Nephron (organoid): ENCODE results near the gene ZC3H12D.

Source experiments
- H3K27ac Mint-ChIP-seq, 3 experiments: 2 replicates each; pipeline ENCODE4 v1.8.0; 2020; ENCODE audit warnings: mixed read lengths in 3 of 3, mild to moderate bottlenecking in 2 of 3, moderate library complexity in 1 of 3
- H3K27me3 Mint-ChIP-seq: 2 replicates; pipeline ENCODE4 v1.8.0; 2021; ENCODE audit warnings: low read depth, mild to moderate bottlenecking, moderate library complexity, mixed read lengths
- H3K36me3 Mint-ChIP-seq: 2 replicates; pipeline ENCODE4 v1.8.0; 2020; ENCODE audit warnings: low read depth, mixed read lengths
- H3K4me1 Mint-ChIP-seq: 2 replicates; pipeline ENCODE4 v1.8.0; 2020; ENCODE audit warnings: mixed read lengths
- H3K4me3 Mint-ChIP-seq, 3 experiments: 2 replicates each; pipeline ENCODE4 v1.8.0; 2020; ENCODE audit warnings: mild to moderate bottlenecking in 3 of 3, mixed read lengths in 3 of 3, moderate library complexity in 2 of 3
- H3K9me3 Mint-ChIP-seq: 2 replicates; pipeline ENCODE4 v1.8.0; 2020; ENCODE audit warnings: mixed read lengths
- CTCF ChIP-seq, 3 experiments: fragments of 200-600 bp; sonication (generic); IDR thresholded peaks; one replicate each; pipeline ENCODE4 v1.5.0; 2021; ENCODE audit warnings: antibody characterized with exemption in 3 of 3; ENCODE audit not compliant: unreplicated experiment in 3 of 3

Gene ZC3H12D

DNA sequence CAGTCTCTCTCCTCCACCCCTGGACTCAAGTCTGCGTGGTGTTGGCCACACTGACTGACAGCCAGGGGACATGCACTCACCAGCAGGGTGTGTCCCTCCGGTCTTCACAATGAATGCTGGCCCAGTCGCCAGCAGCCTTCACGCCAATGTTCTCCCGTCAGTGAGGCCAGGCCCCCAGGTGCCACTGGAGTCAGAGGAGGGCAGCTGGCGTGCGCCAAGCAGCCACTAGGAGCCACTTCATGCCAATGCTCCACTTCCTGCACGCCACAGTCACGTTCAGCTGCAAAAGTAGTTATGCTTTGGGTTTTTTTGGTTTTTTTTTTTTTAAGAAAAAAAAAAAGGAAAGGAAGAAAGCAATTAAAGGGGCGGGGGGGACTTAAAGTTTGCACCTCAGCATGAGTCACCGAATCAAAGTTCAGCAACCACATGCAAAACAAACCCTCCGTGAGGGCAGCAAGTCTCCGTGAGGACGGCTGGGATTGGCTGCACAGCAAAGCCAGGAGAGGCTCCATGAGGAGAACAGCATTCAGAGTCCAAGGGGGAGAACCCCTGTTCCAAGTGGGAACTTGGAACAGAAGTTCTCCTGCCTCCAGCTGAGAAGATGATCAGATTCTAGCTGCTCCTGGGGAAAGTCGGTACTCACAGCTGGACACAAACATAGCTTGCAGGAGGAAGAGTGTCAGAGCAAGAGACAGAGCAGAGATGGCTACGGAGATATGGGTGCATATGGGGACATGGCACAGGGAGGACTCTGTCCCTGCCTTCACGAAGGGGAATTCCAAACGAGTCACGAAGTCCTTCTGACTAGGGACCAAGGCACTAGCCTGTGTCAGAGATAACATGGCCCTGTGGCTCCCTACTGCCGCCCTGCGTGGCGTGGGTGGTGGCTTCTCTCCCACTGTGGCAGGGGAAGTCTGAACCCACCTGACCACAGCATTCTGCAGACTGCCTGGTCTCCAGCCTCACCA, at the start of gene ZC3H12D:
ZC3H12D (minus strand) TSS at position 282 of the 968 bp plus-strand sequence. CDS start 10,471 bp downstream, outside the sequence.
- peaks cover 5% of the 10 kb centered on the region for H3K4me1 Mint-ChIP-seq
- no peak for TF ChIP-seq CTCF (IDR thresholded peaks at IDR 0.05; ENCODE audit: unreplicated experiment in 3 of 3)
- no peak within 1 kb of the TSS for H3K27ac Mint-ChIP-seq
- no peaks in the 10 kb centered on the region for H3K36me3 Mint-ChIP-seq
- no peak within 1 kb of the TSS for H3K4me3 Mint-ChIP-seq
- no peaks in the 10 kb centered on the region for H3K9me3 Mint-ChIP-seq
- H3K27me3 Mint-ChIP-seq, result peaks cover 15% of the 10 kb centered on the region

DNA sequence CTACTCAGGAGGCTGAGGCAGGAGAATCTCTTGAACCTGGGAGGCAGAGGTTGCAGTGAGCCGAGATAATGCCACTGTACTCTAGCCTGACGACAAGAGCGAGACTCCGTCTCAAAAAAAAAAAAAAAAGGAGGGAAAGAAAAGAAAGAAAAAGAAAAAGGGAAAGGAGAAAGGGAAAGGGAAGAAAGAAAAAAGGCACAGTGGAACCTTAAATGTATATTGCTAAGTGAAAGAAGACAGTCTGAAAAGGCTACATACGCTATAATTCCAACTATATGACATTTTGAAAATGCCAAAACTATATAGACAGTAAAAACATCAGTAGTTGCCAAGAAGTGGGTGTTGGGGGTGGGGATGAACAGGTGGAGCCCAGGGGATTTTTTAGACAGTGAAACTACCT, 44.8 kb upstream of the ZC3H12D start:
- TF ChIP-seq CTCF (IDR thresholded peaks at IDR 0.05; ENCODE audit: unreplicated experiment in 3 of 3), result no peak
- no peak overlapping the region for H3K4me3 Mint-ChIP-seq

DNA sequence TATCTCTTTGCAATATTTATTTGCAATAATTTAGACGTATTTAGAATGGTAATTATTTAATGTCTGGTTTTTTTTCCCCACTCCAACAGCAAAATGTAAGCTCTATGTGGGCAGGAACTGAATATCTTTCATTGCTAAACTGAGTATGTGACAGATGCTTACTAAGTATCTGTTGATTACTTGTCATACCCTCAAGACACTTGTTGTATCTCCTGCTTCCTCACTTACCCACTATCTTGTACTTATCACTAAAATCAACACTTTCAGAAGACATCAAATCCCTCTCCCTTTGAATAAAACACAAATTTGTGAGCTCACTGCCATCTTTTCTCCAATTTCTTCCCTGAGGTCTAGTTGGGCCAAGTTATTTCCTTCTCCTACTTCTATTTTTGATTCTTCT, 30.7 kb upstream of the ZC3H12D start:
- Mint-ChIP-seq H3K4me3 (no peak overlapping the region), H3K27ac (no peak overlapping the region), H3K27me3 (no peaks in the 10 kb centered on the region), H3K4me1 (no peaks in the 10 kb centered on the region), H3K9me3 (no peaks in the 10 kb centered on the region), H3K36me3 (peaks cover 42% of the 10 kb centered on the region)
- TF ChIP-seq CTCF (IDR thresholded peaks at IDR 0.05; ENCODE audit: unreplicated experiment in 3 of 3), result no peak

More for the DNA sequence above, 44.8 kb upstream of the ZC3H12D start:
- Mint-ChIP-seq H3K4me1 (no peaks in the 10 kb centered on the region), H3K27ac (no peak overlapping the region), H3K9me3 (no peaks in the 10 kb centered on the region), H3K36me3 (peaks cover 53% of the 10 kb centered on the region), H3K27me3 (no peaks in the 10 kb centered on the region)

GRCh38 chr6:149513915-149514314, 29.1 kb upstream of the ZC3H12D start:
- no peak for TF ChIP-seq CTCF (IDR thresholded peaks at IDR 0.05; ENCODE audit: unreplicated experiment in 3 of 3)
- H3K9me3 Mint-ChIP-seq, result no peaks in the 10 kb centered on the region
- H3K4me1 Mint-ChIP-seq, result no peaks in the 10 kb centered on the region

DNA sequence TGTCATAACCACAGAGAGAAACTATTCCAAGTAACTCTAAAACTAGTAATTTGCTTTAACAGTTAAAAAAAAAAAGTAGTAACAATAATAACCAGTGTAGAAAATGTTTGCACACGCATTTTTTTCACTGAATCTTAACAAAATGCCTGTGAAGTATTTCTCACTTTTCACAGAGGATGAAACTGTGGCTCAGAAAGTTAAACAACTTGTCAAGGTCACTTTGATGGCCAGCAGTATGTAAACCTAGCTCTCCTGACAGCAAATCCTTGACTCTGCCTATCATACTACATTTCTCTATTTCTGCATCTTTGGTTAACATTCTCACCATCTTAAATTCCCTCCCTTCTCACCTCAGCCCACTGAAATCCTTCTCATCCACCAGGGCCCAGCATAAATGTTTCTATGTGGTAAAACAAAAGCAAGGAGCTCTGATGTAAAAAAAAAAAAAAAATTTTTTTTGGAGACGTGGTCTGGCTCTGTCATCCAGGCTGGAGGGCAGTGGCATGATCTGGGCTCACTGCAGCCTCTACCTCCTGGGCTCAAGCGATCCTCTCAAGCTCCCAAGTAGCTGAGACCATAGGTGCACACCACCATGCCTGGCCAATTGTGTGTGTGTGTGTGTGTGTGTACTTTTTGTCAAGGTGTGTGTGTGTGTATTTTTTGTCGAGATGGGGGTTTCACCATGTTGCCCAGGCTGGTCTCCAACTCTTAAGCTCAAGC, 26.1 kb upstream of the ZC3H12D start:
- H3K36me3 Mint-ChIP-seq, result peaks cover 49% of the 10 kb centered on the region
- no peaks in the 10 kb centered on the region for H3K27me3 Mint-ChIP-seq
- no peak overlapping the region for H3K27ac Mint-ChIP-seq
- no peaks in the 10 kb centered on the region for H3K9me3 Mint-ChIP-seq
- no peak for TF ChIP-seq CTCF (IDR thresholded peaks at IDR 0.05; ENCODE audit: unreplicated experiment in 3 of 3)
- H3K4me1 Mint-ChIP-seq, result no peaks in the 10 kb centered on the region
- no peak overlapping the region for H3K4me3 Mint-ChIP-seq

More at GRCh38 chr6:149513915-149514314, 29.1 kb upstream of the ZC3H12D start:
- H3K4me3 Mint-ChIP-seq, result no peak overlapping the region
- peaks cover 49% of the 10 kb centered on the region for H3K36me3 Mint-ChIP-seq
- H3K27me3 Mint-ChIP-seq, result no peaks in the 10 kb centered on the region
- H3K27ac Mint-ChIP-seq, result no peak overlapping the region
